H9 (cell line): ENCODE results near the gene IL24. TPM values are rescaled to one million over a fixed set of nuclear protein-coding genes. Genes with fewer than 3 reads are reported as not detected.

Source experiments
- DNase-seq: peaks from one replicate; pipeline ENCODE4 v3.0.0-alpha.2; 2017
- H2AFZ ChIP-seq: one replicate; pipeline ENCODE4 v1.6.1; 2013; ENCODE audit warnings: mild to moderate bottlenecking, low read length, control low read depth, moderate library complexity
- H2AK5ac ChIP-seq: 2 replicates; pipeline ENCODE4 v1.6.1; 2013; ENCODE audit warnings: low read length, control low read depth, mixed read lengths; ENCODE audit not compliant: insufficient read length
- H2BK120ac ChIP-seq: one replicate; pipeline ENCODE4 v1.6.1; 2013; ENCODE audit warnings: low read depth, mild to moderate bottlenecking, low read length, control low read depth, inconsistent platforms; ENCODE audit not compliant: poor library complexity, severe bottlenecking
- H2BK12ac ChIP-seq: 2 replicates; pipeline ENCODE4 v1.6.1; 2013; ENCODE audit warnings: low read length, control low read depth, mixed read lengths, low read depth; ENCODE audit not compliant: insufficient read length
- H2BK15ac ChIP-seq: 2 replicates; pipeline ENCODE4 v1.6.1; 2013; ENCODE audit warnings: low read depth, low read length, control low read depth
- H2BK20ac ChIP-seq: one replicate; pipeline ENCODE4 v1.6.1; 2013; ENCODE audit warnings: low read depth, mild to moderate bottlenecking, low read length, control low read depth, inconsistent platforms; ENCODE audit not compliant: poor library complexity, severe bottlenecking
- H2BK5ac ChIP-seq: 2 replicates; pipeline ENCODE4 v1.6.1; 2013; ENCODE audit warnings: low read length, control low read depth, mixed read lengths; ENCODE audit not compliant: insufficient read length
- H3K14ac ChIP-seq: 2 replicates; pipeline ENCODE4 v1.6.1; 2013; ENCODE audit warnings: low read length, control low read depth; ENCODE audit not compliant: insufficient read depth
- H3K18ac ChIP-seq: 2 replicates; pipeline ENCODE4 v1.6.1; 2013; ENCODE audit warnings: low read depth, mild to moderate bottlenecking, mixed read lengths, low read length, control low read depth; ENCODE audit not compliant: insufficient read length
- H3K23ac ChIP-seq: 2 replicates; pipeline ENCODE4 v1.6.1; 2013; ENCODE audit warnings: low read length, control low read depth, mixed read lengths, low read depth; ENCODE audit not compliant: insufficient read length
- H3K23me2 ChIP-seq: 2 replicates; pipeline ENCODE4 v1.6.1; 2013; ENCODE audit warnings: low read depth, mild to moderate bottlenecking, mixed read lengths, low read length, control low read depth; ENCODE audit not compliant: insufficient read length, poor library complexity, severe bottlenecking
- H3K27ac ChIP-seq: 2 replicates; pipeline ENCODE4 v1.5.1; 2013; ENCODE audit warnings: low read length, control low read depth, mixed read lengths, low read depth; ENCODE audit not compliant: insufficient read length
- H3K27me3 ChIP-seq: 2 replicates; pipeline ENCODE4 v1.6.1; 2013; ENCODE audit warnings: low read length, control low read depth, inconsistent platforms; ENCODE audit not compliant: insufficient read depth
- H3K4ac ChIP-seq: 2 replicates; pipeline ENCODE4 v1.6.1; 2013; ENCODE audit warnings: low read depth, mild to moderate bottlenecking, control low read depth, inconsistent platforms, low read length, moderate library complexity
- H3K4me1 ChIP-seq: 2 replicates; pipeline ENCODE4 v1.6.1; 2013; ENCODE audit warnings: low read length, control low read depth, inconsistent platforms; ENCODE audit not compliant: insufficient read depth
- H3K4me2 ChIP-seq: 2 replicates; pipeline ENCODE4 v1.6.1; 2013; ENCODE audit warnings: low read length, control low read depth, mixed read lengths; ENCODE audit not compliant: insufficient read length, insufficient read depth
- H3K56ac ChIP-seq: 2 replicates; pipeline ENCODE4 v1.6.1; 2013; ENCODE audit warnings: low read depth, mild to moderate bottlenecking, mixed read lengths, low read length, control low read depth; ENCODE audit not compliant: insufficient read length
- H3K79me1 ChIP-seq: 2 replicates; pipeline ENCODE4 v1.6.1; 2013; ENCODE audit warnings: low read depth, mild to moderate bottlenecking, moderate library complexity, low read length, control low read depth, inconsistent platforms; ENCODE audit not compliant: insufficient read depth, poor library complexity, severe bottlenecking
- H3K79me2 ChIP-seq: 2 replicates; pipeline ENCODE4 v1.6.1; 2013; ENCODE audit warnings: low read length, control low read depth, inconsistent platforms; ENCODE audit not compliant: insufficient read depth
- H3K9ac ChIP-seq: 2 replicates; pipeline ENCODE4 v1.6.1; 2013; ENCODE audit warnings: low read length, control low read depth, mixed read lengths; ENCODE audit not compliant: insufficient read length; ENCODE audit errors: extremely low read depth
- H3K9me3 ChIP-seq: one replicate; pipeline ENCODE4 v1.6.1; 2013; ENCODE audit warnings: low read depth, low read length, inconsistent platforms; ENCODE audit not compliant: control insufficient read depth
- H3T11ph ChIP-seq: one replicate; pipeline ENCODE4 v1.6.1; 2013; ENCODE audit warnings: mild to moderate bottlenecking, low read length, control low read depth, inconsistent platforms
- H4K20me1 ChIP-seq: one replicate; pipeline ENCODE4 v1.6.1; 2013; ENCODE audit not compliant: control insufficient read depth, insufficient read length, insufficient read depth
- H4K5ac ChIP-seq: 2 replicates; pipeline ENCODE4 v1.6.1; 2013; ENCODE audit warnings: low read depth, mild to moderate bottlenecking, mixed read lengths, low read length, control low read depth; ENCODE audit not compliant: insufficient read length
- H4K8ac ChIP-seq: replicated peaks from 2 replicates; pipeline ENCODE4 v1.6.1; 2013; ENCODE audit warnings: low read length, control low read depth, mixed read lengths, low read depth; ENCODE audit not compliant: insufficient read length
- H4K91ac ChIP-seq: 2 replicates; pipeline ENCODE4 v1.6.1; 2013; ENCODE audit warnings: low read depth, mild to moderate bottlenecking, moderate library complexity, mixed read lengths, low read length, control low read depth; ENCODE audit not compliant: insufficient read length
- H3K27ac Mint-ChIP-seq, 3 experiments: 2 replicates in 2 of 3; 3 replicates in 1 of 3; pipeline ENCODE4 v1.8.0; 2020 to 2021; ENCODE audit warnings: mixed read lengths in 3 of 3, mild to moderate bottlenecking in 1 of 3, moderate library complexity in 1 of 3
- H3K27me3 Mint-ChIP-seq: 2 replicates; pipeline ENCODE4 v1.8.0; 2021; ENCODE audit warnings: low read depth, mild to moderate bottlenecking, moderate library complexity, mixed read lengths
- H3K36me3 Mint-ChIP-seq, 3 experiments: 2 replicates in 2 of 3; 3 replicates in 1 of 3; pipeline ENCODE4 v1.8.0; 2020 to 2021; ENCODE audit warnings: low read depth in 3 of 3, mixed read lengths in 3 of 3; ENCODE audit not compliant: insufficient read depth in 1 of 3
- H3K4me1 Mint-ChIP-seq, 2 experiments: 2 replicates each; pipeline ENCODE4 v1.8.0; 2020; ENCODE audit warnings: mixed read lengths in 2 of 2
- H3K4me3 Mint-ChIP-seq, 2 experiments: 2 replicates in 1 of 2; 3 replicates in 1 of 2; pipeline ENCODE4 v1.8.0; 2020 to 2021; ENCODE audit warnings: mild to moderate bottlenecking in 2 of 2, mixed read lengths in 2 of 2, moderate library complexity in 1 of 2
- H3K9me3 Mint-ChIP-seq, 2 experiments: 2 replicates in 1 of 2; 3 replicates in 1 of 2; pipeline ENCODE4 v1.8.0; 2020; ENCODE audit warnings: mild to moderate bottlenecking in 2 of 2, mixed read lengths in 2 of 2, moderate library complexity in 1 of 2
- WGBS: extraction: QIAGEN DNeasy Blood & Tissue Kit; methylation state at CpG from one replicate; pipeline ENCODE4 v1.1.7; 2013; ENCODE audit warnings: missing lambda C conversion rate, low lambda C conversion rate, mixed read lengths; ENCODE audit not compliant: insufficient read length; ENCODE audit errors: extremely low coverage; 5-methylcytosine and 5-hydroxymethylcytosine counted together
- total RNA-seq: library from RNA; stranded (reverse); gene quantifications from 2 replicates; pipeline ENCODE4 v1.2.1, GENCODE V29; 2021
- TF ChIP-seq, protein P1 (sequence below): fragments of 200-600 bp; sonication (generic); conservative IDR thresholded peaks from 3 replicates; pipeline ENCODE4 v1.8.0; 2021; ENCODE audit warnings: antibody characterized with exemption, mild to moderate bottlenecking

IL24 gene
- total RNA-seq, 1 experiment from 2014 or later = not detected

DNA sequence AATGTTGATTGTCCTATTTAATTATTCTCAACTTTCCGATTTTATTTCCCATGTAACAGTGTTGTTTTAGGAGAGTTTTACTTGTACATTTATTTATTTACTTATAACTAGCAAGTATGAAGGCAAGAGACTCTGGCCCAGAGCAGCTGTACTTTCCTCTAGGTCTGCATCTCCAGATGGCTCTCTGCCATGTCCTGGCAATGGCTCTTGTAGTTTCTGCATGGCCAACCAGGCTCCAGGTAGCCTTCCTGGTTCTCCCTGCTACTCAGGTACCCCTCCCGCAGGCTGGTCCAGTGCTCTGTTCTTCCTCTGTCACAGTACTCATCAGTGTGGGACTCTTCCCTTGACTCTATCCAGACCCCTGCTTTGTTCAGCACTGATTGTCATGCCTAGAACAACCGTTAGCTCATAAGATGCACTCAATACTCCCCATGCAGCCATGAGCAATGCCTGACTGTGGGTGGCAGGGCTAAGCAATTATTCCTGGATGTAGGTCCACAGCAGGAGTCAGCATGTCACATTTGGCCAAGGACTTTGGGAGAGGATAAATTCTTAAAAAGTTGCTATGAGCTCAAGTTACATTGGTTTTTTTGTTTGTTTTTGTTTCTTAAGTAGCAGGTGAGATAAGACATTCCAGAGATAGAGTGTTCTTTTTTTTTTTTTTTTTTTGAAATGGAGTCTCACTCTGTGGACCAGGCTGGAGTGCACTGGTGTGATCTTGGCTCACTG, 42.7 kb upstream of the IL24 start:
- TF ChIP-seq, protein P1, sequence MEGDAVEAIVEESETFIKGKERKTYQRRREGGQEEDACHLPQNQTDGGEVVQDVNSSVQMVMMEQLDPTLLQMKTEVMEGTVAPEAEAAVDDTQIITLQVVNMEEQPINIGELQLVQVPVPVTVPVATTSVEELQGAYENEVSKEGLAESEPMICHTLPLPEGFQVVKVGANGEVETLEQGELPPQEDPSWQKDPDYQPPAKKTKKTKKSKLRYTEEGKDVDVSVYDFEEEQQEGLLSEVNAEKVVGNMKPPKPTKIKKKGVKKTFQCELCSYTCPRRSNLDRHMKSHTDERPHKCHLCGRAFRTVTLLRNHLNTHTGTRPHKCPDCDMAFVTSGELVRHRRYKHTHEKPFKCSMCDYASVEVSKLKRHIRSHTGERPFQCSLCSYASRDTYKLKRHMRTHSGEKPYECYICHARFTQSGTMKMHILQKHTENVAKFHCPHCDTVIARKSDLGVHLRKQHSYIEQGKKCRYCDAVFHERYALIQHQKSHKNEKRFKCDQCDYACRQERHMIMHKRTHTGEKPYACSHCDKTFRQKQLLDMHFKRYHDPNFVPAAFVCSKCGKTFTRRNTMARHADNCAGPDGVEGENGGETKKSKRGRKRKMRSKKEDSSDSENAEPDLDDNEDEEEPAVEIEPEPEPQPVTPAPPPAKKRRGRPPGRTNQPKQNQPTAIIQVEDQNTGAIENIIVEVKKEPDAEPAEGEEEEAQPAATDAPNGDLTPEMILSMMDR = no peak
- no peaks in the 10 kb centered on the region for H4K20me1 ChIP-seq
- no peak overlapping the region for H3T11ph ChIP-seq
- no peak overlapping the region for H3K9ac ChIP-seq
- no peak overlapping the region for H3K56ac ChIP-seq
- H2BK20ac ChIP-seq = no peak overlapping the region
- H3K79me2 ChIP-seq = no peaks in the 10 kb centered on the region
- no peaks in the 10 kb centered on the region for H3K79me1 ChIP-seq
- H4K5ac ChIP-seq = no peak overlapping the region
- no peak overlapping the region for H3K27ac Mint-ChIP-seq
- no peak overlapping the region for H2BK12ac ChIP-seq
- H3K9me3 Mint-ChIP-seq = peaks cover 18 to 24% of the 10 kb centered on the region in 2 experiments
- no peak overlapping the region for H2AFZ ChIP-seq
- no peak overlapping the region for H2AK5ac ChIP-seq
- no peak overlapping the region for H3K23ac ChIP-seq
- H2BK15ac ChIP-seq = no peak overlapping the region
- no peaks in the 10 kb centered on the region for H3K9me3 ChIP-seq
- no peak overlapping the region; the same call in 1 of the 2 replicates for H3K14ac ChIP-seq
- no peak overlapping the region for H2BK5ac ChIP-seq
- no peak for DNase-seq
- H3K18ac ChIP-seq = no peak overlapping the region
- H4K8ac ChIP-seq = no peak overlapping the region
- no peak overlapping the region for H3K4me3 Mint-ChIP-seq
- H3K4me2 ChIP-seq = no peak overlapping the region
- WGBS = no CpG with 5 or more reads among the region's 3 CpGs
- no peak overlapping the region for H4K91ac ChIP-seq
- H3K4me1 ChIP-seq = no peaks in the 10 kb centered on the region
- no peak overlapping the region for H2BK120ac ChIP-seq
- H3K23me2 ChIP-seq = no peaks in the 10 kb centered on the region
- peaks cover 28% of the 10 kb centered on the region for H3K27me3 Mint-ChIP-seq
- H3K4me1 Mint-ChIP-seq = peaks cover 0 to 2% of the 10 kb centered on the region in 2 experiments; a peak in 1 of 4 replicates
- no peaks in the 10 kb centered on the region for H3K27me3 ChIP-seq
- H3K4ac ChIP-seq = no peak overlapping the region
- no peak overlapping the region for H3K27ac ChIP-seq
- H3K36me3 Mint-ChIP-seq = peaks cover 0 to 11% (median 0%) of the 10 kb centered on the region in 3 experiments; a peak in 2 of 7 replicates
